Subcutaneous adipose tissue (tissue), 4 donors: ENCODE measurements around the gene AP3S2. TPM values are rescaled to one million over a fixed set of nuclear protein-coding genes. Genes with fewer than 3 reads are reported as not detected.

ENCODE experiments used
- total RNA-seq, 4 donors: library from RNA; depleted of rRNA; stranded (reverse); fragments of >200 nt; gene quantifications; one replicate each; pipeline ENCODE4 v1.1.0, GENCODE V29; 2016
- TF ChIP-seq, protein P1 (sequence below): fragments of 450-650 bp; IDR thresholded peaks from one replicate; pipeline ENCODE4 v1.5.1; 2016; ENCODE audit warnings: low read depth, mild to moderate bottlenecking, control low read depth, antibody characterized with exemption, moderate library complexity

AP3S2 gene
- total RNA-seq, 4 donors from 2014 or later, result 54.4 to 86.9 (median 66.9) TPM

DNA sequence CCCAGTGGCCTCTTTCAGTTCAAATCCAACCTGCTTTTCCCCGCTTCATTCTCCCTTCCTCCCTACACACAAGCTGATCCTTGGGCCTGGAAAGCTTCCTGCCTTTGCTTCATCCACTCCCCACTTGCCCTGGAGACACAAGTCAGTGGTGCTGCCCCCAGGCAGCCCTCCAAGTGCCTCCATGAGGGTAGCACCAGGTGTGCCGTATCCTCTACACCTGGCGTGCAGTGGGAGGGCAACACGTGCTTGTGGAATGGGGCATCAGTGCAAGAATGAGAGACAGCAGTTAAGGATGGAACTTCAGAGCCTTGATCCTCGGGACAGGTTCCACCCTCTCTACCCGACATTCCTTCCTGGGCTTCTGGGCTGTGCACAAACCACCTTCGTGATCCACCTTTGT is 83.0 kb downstream of the AP3S2 start:
- TF ChIP-seq, protein P1, sequence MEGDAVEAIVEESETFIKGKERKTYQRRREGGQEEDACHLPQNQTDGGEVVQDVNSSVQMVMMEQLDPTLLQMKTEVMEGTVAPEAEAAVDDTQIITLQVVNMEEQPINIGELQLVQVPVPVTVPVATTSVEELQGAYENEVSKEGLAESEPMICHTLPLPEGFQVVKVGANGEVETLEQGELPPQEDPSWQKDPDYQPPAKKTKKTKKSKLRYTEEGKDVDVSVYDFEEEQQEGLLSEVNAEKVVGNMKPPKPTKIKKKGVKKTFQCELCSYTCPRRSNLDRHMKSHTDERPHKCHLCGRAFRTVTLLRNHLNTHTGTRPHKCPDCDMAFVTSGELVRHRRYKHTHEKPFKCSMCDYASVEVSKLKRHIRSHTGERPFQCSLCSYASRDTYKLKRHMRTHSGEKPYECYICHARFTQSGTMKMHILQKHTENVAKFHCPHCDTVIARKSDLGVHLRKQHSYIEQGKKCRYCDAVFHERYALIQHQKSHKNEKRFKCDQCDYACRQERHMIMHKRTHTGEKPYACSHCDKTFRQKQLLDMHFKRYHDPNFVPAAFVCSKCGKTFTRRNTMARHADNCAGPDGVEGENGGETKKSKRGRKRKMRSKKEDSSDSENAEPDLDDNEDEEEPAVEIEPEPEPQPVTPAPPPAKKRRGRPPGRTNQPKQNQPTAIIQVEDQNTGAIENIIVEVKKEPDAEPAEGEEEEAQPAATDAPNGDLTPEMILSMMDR, result no peak

DNA sequence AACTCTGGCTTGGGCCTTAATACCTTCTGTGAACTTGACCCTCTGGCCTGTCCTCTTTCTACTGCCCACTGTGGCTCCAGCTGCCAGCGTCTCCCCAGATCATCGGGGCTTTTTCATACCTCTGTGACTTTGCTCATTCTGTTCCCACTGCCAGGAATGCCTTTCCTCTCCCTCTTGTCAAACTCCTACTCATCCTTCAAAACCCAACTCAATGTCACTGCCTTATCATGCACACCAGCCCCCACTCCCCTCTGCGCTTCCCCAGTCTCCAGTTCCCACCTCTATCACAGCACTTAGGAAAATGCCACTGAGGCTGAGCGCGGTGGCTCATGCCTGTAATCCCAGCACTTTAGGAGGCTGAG is 84.0 kb downstream of the AP3S2 start:
- TF ChIP-seq, protein P1, result no peak

DNA sequence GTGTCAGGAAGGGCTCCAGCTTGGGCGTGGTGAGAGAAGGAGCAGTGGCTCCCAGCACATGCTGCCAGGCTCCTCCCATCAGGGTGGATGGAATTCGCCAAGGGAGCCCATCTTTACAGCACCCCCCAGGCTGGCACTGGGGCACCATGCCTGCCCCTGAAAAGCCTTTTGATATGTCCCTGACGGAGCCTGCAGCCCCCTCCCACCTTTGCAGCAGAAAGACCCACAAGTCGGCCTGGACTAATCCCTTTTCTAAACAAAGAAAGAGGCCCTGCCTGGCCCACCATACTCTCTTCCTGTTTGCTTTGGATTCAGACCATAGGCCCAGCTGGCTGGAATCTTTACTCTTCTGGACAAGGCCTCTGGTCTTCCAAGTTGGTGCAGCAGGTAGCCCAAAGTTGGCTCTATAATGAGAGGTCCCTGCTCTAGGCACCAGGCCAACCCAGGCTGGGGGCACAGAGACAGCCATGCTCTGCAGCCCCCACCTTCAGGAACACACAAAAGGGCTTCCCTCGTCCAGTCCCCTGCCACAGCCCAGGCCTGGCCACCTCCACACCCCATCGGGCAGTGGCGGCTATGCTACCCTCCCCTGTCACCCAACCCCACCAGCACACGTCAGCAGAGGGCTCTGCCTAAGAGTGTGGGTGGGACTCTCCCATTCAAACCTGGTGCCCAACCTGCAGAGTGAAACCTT is 84.6 kb downstream of the AP3S2 start:
- TF ChIP-seq, protein P1, result no peak

DNA sequence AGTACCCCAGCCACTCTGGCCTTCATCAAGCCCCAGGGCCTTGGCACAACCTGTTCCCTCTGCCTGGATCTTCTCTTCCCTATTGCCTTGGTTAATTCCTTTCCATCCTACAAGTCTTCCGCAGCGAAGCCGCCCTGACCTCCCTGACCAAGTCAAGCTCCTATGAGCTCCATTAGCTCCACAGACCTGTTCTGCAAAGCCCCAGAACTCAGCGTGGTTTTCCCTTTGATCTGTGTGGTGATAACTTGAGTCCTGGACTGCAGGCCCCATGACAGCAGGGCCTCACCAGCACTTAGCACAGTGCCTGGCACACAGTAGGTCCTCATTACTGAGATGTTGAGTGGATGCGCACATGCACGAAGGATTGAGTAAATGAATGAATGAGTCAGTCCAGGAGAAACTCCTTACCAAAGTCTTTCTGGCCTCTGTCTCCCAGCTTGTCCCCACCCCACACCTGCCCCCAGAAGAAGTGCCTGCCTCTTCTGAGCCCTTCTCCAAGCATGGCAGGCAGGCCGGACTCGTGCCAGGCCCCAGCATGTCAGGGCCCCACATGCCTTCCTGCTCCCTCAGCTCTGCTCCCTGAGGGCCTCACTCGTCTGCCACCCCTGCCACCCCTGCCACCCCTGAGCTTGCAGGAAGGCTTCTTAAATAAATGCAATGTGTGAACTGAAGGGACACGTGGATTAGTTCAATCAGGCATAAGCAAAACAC is 85.5 kb downstream of the AP3S2 start:
- TF ChIP-seq, protein P1, result no peak

DNA sequence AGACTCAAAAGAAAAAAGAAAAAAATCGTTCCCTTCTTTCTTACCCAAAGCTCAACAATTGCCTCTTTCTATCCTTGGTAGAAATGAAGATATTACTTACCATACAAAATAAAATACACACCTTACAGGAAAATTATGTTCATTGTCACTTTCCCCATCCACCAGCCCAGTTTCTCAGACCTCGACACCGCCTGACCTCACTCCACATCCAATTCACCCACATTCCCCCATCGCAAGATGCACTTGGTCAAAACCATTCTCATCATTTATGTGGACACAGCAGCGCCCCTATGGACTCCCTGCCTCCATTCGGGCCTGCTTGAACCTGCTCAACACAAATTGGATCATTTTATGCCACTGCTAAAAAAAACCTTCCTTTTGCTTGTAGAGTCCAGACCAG is 86.1 kb downstream of the AP3S2 start:
- TF ChIP-seq, protein P1, result no peak

DNA sequence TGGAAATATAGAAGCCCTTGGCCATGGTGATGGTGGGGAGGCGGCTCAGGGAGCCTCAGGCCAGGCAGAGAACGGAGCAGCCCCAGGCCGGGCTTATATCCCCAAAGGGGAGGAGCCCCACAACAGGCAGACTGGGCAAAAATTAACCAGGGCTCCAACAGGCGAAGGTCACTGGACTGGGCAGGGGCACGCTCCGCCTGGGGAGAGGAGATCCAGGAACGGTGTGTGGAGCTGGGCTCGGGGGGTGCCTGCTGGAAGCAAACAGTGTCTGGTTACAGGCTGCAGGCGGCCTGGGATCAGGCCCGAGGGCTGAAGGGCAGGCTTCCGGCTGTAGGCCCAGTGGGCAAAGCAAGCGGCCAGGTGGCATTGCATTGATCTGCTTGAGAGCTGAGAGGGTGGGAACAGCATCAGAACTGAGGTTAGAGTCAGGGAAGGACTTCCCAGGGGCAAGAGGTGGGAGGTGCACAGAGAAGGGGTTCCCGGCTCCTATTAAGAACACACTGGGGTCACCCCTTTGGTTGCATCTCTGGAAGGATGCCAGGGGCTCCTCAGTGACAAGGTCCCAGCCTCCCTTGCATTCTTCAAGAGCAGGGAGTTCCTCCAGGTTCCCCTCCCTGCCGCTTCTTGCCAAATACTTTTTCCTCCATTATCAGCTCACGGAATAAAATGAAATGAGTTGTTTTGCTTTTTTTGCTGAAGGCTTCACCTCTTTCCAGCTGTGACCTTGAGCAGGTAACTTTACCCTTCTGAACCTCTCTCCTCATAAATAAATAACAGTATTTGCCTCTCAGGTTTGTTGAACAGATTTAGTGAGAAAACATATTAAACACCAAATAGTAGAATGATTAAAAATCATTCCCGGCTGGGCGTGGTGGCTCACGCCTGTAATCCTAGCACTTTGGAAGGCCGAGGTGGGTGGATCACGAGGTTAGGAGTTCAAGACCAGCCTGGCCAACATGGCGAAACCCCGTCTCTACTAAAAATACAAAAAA is 86.9 kb downstream of the AP3S2 start:
- TF ChIP-seq, protein P1, result no peak

DNA sequence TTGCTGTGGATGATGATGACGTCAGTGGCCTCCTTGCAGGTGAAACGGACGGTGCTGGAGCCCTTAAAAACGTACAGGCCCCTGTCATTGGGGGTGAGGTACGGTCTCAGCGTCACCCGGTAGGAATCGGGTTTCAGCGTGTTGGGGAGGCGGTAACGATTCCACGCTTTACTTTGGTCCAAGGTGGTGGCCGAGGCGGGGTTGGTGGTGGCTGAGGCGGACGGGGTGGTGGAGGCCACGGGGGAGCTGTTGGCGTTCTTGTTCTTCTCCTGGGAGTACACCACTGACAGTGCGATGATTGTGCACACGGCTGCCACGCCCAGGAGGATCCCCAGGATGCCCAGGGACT is 87.6 kb downstream of the AP3S2 start:
- TF ChIP-seq, protein P1, result no peak
